K562 (cell line): ENCODE results near the gene CACNA2D3. TPM values are rescaled to one million over a fixed set of nuclear protein-coding genes. Genes with fewer than 3 reads are reported as not detected.

Experiments
- ATAC-seq: fragments of 200-7000 bp; cut with Tn5 transposase; 3 replicates; pipeline ENCODE4 v1.9.1; 2020; ENCODE audit warnings: moderate library complexity
- BruUV-seq: library from RNA; stranded (reverse); fragments of 400-500 nt; replicated peaks from 2 replicates; lab custom pipeline; 2021; lab: Mats Ljungman, UMichigan
- CTCF ChIA-PET: fragments of 300-600 bp; formaldehyde crosslinking; extraction: SDS; loops from one replicate; lab custom pipeline; 2021; ENCODE audit warnings: low intra/inter-chr PET ratio; lab: Yijun Ruan, JAX
- POLR2A ChIA-PET: fragments of 300-600, 350-650 bp; sonication (Branson Sonifier 250); formaldehyde crosslinking; extraction: SDS; loops from one replicate; lab custom pipeline; 2021; ENCODE audit warnings: antibody characterized with exemption, inconsistent platforms; lab: Yijun Ruan, JAX
- DNase-seq, 4 experiments: peaks; one replicate each; pipeline versions ENCODE4 v3.0.0 to v3.0.0-alpha.2; 2011 to 2018; ENCODE audit warnings: low spot score in 3 of 4, mixed read lengths in 3 of 4; ENCODE audit errors: extremely low read depth in 1 of 4
- FAIRE-seq: peaks from 2 replicates; lab custom pipeline; 2011; peaks lifted over from hg19 to GRCh38; lab: Jason Lieb, UNC
- H2AFZ ChIP-seq: 2 replicates; pipeline ENCODE4 v1.6.0; 2011; ENCODE audit warnings: low read depth, low read length, control low read depth, inconsistent platforms
- H3K27ac ChIP-seq: fragments of 200-600 bp; 3 replicates; pipeline ENCODE4 v1.8.0; 2011; ENCODE audit warnings: low read depth, mild to moderate bottlenecking, control low read depth, inconsistent platforms, low read length, moderate library complexity, mixed read lengths; ENCODE audit errors: extremely low read depth
- H3K27me3 ChIP-seq, 2 experiments: fragments of 300-600 bp in 1 of 2; 2 replicates in 1 of 2; 3 replicates in 1 of 2; pipeline versions ENCODE4 v1.6.0 to v1.8.0; 2011; ENCODE audit warnings: inconsistent platforms in 2 of 2, low read length in 2 of 2, mild to moderate bottlenecking in 1 of 2, mixed read lengths in 1 of 2, moderate library complexity in 1 of 2; ENCODE audit not compliant: control insufficient read depth in 2 of 2, insufficient read depth in 2 of 2
- H3K36me3 ChIP-seq: fragments of 300-600 bp; 3 replicates; pipeline ENCODE4 v1.8.0; 2011; ENCODE audit warnings: mild to moderate bottlenecking, low read length, inconsistent platforms; ENCODE audit not compliant: control insufficient read depth, insufficient read depth
- H3K4me1 ChIP-seq, 2 experiments: fragments of 200-600 bp in 1 of 2; replicated peaks in 1 of 2; 2 replicates in 1 of 2; 3 replicates in 1 of 2; pipeline versions ENCODE4 v1.5.1 to v1.8.0; 2011; ENCODE audit warnings: inconsistent platforms in 2 of 2, low read length in 2 of 2, mild to moderate bottlenecking in 1 of 2, mixed read lengths in 1 of 2, moderate library complexity in 1 of 2; ENCODE audit not compliant: control insufficient read depth in 2 of 2, insufficient read depth in 2 of 2
- H3K4me2 ChIP-seq: 2 replicates; pipeline ENCODE4 v1.6.1; 2011; ENCODE audit warnings: low read length, control low read depth, inconsistent platforms, mixed read lengths; ENCODE audit not compliant: insufficient read depth
- H3K4me3 ChIP-seq: fragments of 200-600 bp; sonication (generic), shearing (Covaris generic); 2 replicates; pipeline ENCODE4 v1.5.1; 2016; ENCODE audit warnings: control low read depth, inconsistent platforms
- H3K79me2 ChIP-seq: fragments of 200-600 bp; 3 replicates; pipeline ENCODE4 v1.8.0; 2011; ENCODE audit warnings: low read length, inconsistent platforms; ENCODE audit not compliant: control insufficient read depth, insufficient read depth
- H3K9ac ChIP-seq, 2 experiments: 2 replicates each; pipeline versions ENCODE4 v1.6.0 to v1.6.1; 2011; ENCODE audit warnings: low read depth in 2 of 2, low read length in 2 of 2, control low read depth in 1 of 2, inconsistent platforms in 1 of 2, mild to moderate bottlenecking in 1 of 2, mixed read lengths in 1 of 2; ENCODE audit not compliant: insufficient read depth in 1 of 2
- H3K9me1 ChIP-seq: one replicate; pipeline ENCODE4 v1.6.0; 2011; ENCODE audit warnings: inconsistent platforms, mild to moderate bottlenecking, low read length, moderate library complexity; ENCODE audit not compliant: control insufficient read depth, insufficient read depth
- H3K9me3 ChIP-seq: replicated peaks from 2 replicates; pipeline ENCODE4 v1.5.1; 2011; ENCODE audit warnings: low read depth, low read length, inconsistent platforms; ENCODE audit not compliant: control insufficient read depth, insufficient read depth
- H4K20me1 ChIP-seq: replicated peaks from 2 replicates; pipeline ENCODE4 v1.6.1; 2011; ENCODE audit warnings: low read length, inconsistent platforms, mixed read lengths; ENCODE audit not compliant: control insufficient read depth, insufficient read depth
- BMI1 ChIP-seq: fragments of 150-350 bp; IDR thresholded peaks from 2 replicates; pipeline ENCODE4 v1.6.1; 2014; ENCODE audit warnings: low read length
- SMC3 ChIP-seq: conservative IDR thresholded peaks from 2 replicates; pipeline ENCODE4 v1.6.1; 2011; ENCODE audit warnings: low read depth, low read length, improper control_type of control experiment; ENCODE audit not compliant: insufficient read depth
- SRSF9 ChIP-seq: fragments of 200-400 bp; formaldehyde crosslinking; IDR thresholded peaks from 2 replicates; pipeline ENCODE4 v1.6.1; 2017; ENCODE audit warnings: low read depth, low read length, borderline replicate concordance
- TBP ChIP-seq: optimal IDR thresholded peaks from 2 replicates; pipeline ENCODE3; 2011; ENCODE audit warnings: low read depth, low read length, improper control_type of control experiment
- XRCC4 ChIP-seq: IDR thresholded peaks from one replicate; pipeline ENCODE4 v1.6.1; 2011; ENCODE audit not compliant: insufficient read depth, insufficient read length; ENCODE audit errors: extremely low read depth
- ZNF274 ChIP-seq: IDR thresholded peaks from 2 replicates; pipeline ENCODE4 v1.6.1; 2011; ENCODE audit warnings: low read depth, mild to moderate bottlenecking, low read length, moderate library complexity, borderline replicate concordance
- ZNF589 ChIP-seq: fragments of 200-800 bp; sonication (Bioruptor generic); IDR thresholded peaks from 2 replicates; pipeline ENCODE4 v1.6.1; 2016; ENCODE audit warnings: low read depth, missing genetic modification characterization, missing compliant biosample characterization
- WGBS: fragments of 100-300 bp; shearing (Covaris generic); methylation state at CpG from one replicate; pipeline ENCODE4 v1.1.6; 2016; ENCODE audit warnings: low coverage, mixed read lengths; ENCODE audit not compliant: insufficient coverage; ENCODE audit errors: missing lambda C conversion rate; 5-methylcytosine and 5-hydroxymethylcytosine counted together
- in situ Hi-C: fragments of 300-500 bp; cut with MboI; formaldehyde crosslinking; loops from 4 replicates; pipeline ENCODE4 v1.15.0; 2018; ENCODE audit warnings: inconsistent platforms, mixed read lengths
- intact Hi-C: fragments of 100-400 bp; cut with micrococcal nuclease; formaldehyde crosslinking; loops from 2 replicates; pipeline ENCODE4 v1.14.2; 2022
- polyA plus RNA-seq, 8 experiments: library from polyadenylated mRNA; depleted of rRNA in 4 of 8; stranded (reverse) in 5 of 8; unstranded in 3 of 8; fragments of >200 nt; fragmentation: Nextera tagmentation in 2 of 8; fragmentation: Illumina TruSeq in 1 of 8; extraction: Ambion mirVana in 2 of 8; extraction: Trizol in 1 of 8; gene quantifications; 2 replicates each; pipeline versions ENCODE4 v1.2.1 to v1.2.3, GENCODE V29; 2011 to 2014; ENCODE audit warnings: inconsistent platforms in 1 of 8, missing spikeins in 1 of 8
- total RNA-seq, 7 experiments: library from RNA; depleted of rRNA in 6 of 7; stranded (reverse); fragments of >200 nt in 6 of 7; fragmentation: Illumina TruSeq in 2 of 7; extraction: Trizol in 2 of 7; gene quantifications; 2 replicates each; pipeline versions ENCODE4 v1.2.1 to v1.2.3, GENCODE V29; 2011 to 2021; ENCODE audit warnings: low replicate concordance in 1 of 7
- TF ChIP-seq, protein P1 (sequence below), 2 experiments: fragments of 450-650 bp; IDR thresholded peaks; 2 replicates each; pipeline ENCODE4 v1.6.1; 2018; ENCODE audit warnings: mild to moderate bottlenecking in 2 of 2, low read depth in 1 of 2; ENCODE audit not compliant: partially characterized antibody in 2 of 2
- TF ChIP-seq, protein P2 (sequence below), 2 experiments: fragments of 450-650 bp; formaldehyde crosslinking in 1 of 2; IDR thresholded peaks; 2 replicates each; pipeline versions ENCODE4 v1.4.0 to v1.6.1; 2014 to 2020; ENCODE audit warnings: mild to moderate bottlenecking in 2 of 2, borderline replicate concordance in 1 of 2, low read depth in 1 of 2

Gene CACNA2D3
- total and polyA plus RNA-seq, 9 of the 15 experiments (the other 6 are each of a cell fraction or from before 2014, with no cell fraction given): 0.01 TPM; not detected in 8

- in situ Hi-C loops: no loop called here
- no peaks in the 10 kb centered on the region; the same call in 1 of the 2 replicates for H4K20me1 ChIP-seq
- H3K9me3 ChIP-seq: no peaks in the 10 kb centered on the region
- no peaks in the 10 kb centered on the region for H3K79me2 ChIP-seq
- DNase-seq: peak; percentile 47 to 58 (median 56)
- peak; percentile 67; the same call in 2 of the 3 replicates for ATAC-seq
- ChIA-PET CTCF (no interaction called here), POLR2A (no interaction called here)
- no peaks in the 10 kb centered on the region for H3K27me3 ChIP-seq
- BruUV-seq: no TSS peak
- 2% methylated on average over 6 of the region's 6 CpGs for WGBS
- no peak overlapping the region for H3K4me3 ChIP-seq
- H2AFZ ChIP-seq: no peak overlapping the region
- no peaks in the 10 kb centered on the region for H3K36me3 ChIP-seq
- intact Hi-C loops: no loop called here
- no peak overlapping the region for H3K4me2 ChIP-seq
- FAIRE-seq: peak; percentile 55
- no peak overlapping the region for H3K27ac ChIP-seq
- no peak overlapping the region for H3K9ac ChIP-seq
- no peaks in the 10 kb centered on the region for H3K9me1 ChIP-seq
- no peaks in the 10 kb centered on the region for H3K4me1 ChIP-seq
- TF ChIP-seq, protein P1, sequence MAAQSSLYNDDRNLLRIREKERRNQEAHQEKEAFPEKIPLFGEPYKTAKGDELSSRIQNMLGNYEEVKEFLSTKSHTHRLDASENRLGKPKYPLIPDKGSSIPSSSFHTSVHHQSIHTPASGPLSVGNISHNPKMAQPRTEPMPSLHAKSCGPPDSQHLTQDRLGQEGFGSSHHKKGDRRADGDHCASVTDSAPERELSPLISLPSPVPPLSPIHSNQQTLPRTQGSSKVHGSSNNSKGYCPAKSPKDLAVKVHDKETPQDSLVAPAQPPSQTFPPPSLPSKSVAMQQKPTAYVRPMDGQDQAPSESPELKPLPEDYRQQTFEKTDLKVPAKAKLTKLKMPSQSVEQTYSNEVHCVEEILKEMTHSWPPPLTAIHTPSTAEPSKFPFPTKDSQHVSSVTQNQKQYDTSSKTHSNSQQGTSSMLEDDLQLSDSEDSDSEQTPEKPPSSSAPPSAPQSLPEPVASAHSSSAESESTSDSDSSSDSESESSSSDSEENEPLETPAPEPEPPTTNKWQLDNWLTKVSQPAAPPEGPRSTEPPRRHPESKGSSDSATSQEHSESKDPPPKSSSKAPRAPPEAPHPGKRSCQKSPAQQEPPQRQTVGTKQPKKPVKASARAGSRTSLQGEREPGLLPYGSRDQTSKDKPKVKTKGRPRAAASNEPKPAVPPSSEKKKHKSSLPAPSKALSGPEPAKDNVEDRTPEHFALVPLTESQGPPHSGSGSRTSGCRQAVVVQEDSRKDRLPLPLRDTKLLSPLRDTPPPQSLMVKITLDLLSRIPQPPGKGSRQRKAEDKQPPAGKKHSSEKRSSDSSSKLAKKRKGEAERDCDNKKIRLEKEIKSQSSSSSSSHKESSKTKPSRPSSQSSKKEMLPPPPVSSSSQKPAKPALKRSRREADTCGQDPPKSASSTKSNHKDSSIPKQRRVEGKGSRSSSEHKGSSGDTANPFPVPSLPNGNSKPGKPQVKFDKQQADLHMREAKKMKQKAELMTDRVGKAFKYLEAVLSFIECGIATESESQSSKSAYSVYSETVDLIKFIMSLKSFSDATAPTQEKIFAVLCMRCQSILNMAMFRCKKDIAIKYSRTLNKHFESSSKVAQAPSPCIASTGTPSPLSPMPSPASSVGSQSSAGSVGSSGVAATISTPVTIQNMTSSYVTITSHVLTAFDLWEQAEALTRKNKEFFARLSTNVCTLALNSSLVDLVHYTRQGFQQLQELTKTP (IDR thresholded peaks at IDR 0.05; ENCODE audit: low read depth in 1 of 2, partially characterized antibody in 2 of 2): peak in 1 of 2 experiments; percentile 28
- TF ChIP-seq XRCC4: no peak
- no peak for TF ChIP-seq ZNF274
- no peak for TF ChIP-seq BMI1
- no peak for TF ChIP-seq ZNF589 (CRISPR knock-in tag)
- no peak for TF ChIP-seq TBP
- TF ChIP-seq SMC3: no peak
- no peak for TF ChIP-seq SRSF9
- TF ChIP-seq, protein P2, sequence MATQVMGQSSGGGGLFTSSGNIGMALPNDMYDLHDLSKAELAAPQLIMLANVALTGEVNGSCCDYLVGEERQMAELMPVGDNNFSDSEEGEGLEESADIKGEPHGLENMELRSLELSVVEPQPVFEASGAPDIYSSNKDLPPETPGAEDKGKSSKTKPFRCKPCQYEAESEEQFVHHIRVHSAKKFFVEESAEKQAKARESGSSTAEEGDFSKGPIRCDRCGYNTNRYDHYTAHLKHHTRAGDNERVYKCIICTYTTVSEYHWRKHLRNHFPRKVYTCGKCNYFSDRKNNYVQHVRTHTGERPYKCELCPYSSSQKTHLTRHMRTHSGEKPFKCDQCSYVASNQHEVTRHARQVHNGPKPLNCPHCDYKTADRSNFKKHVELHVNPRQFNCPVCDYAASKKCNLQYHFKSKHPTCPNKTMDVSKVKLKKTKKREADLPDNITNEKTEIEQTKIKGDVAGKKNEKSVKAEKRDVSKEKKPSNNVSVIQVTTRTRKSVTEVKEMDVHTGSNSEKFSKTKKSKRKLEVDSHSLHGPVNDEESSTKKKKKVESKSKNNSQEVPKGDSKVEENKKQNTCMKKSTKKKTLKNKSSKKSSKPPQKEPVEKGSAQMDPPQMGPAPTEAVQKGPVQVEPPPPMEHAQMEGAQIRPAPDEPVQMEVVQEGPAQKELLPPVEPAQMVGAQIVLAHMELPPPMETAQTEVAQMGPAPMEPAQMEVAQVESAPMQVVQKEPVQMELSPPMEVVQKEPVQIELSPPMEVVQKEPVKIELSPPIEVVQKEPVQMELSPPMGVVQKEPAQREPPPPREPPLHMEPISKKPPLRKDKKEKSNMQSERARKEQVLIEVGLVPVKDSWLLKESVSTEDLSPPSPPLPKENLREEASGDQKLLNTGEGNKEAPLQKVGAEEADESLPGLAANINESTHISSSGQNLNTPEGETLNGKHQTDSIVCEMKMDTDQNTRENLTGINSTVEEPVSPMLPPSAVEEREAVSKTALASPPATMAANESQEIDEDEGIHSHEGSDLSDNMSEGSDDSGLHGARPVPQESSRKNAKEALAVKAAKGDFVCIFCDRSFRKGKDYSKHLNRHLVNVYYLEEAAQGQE (IDR thresholded peaks at IDR 0.05; ENCODE audit: borderline replicate concordance): peak; percentile 97
- TF ChIP-seq, protein P2 (CRISPR knock-in tag; IDR thresholded peaks at IDR 0.05; ENCODE audit: low read depth): peak; percentile 92
These were observed 65.9 kb downstream of the CACNA2D3 start for GRCh38 chr3:54188176-54188791.
